CD4-positive, alpha-beta T cell (primary cell): Measurements from ENCODE around the gene MSH3. TPM values are rescaled to one million over a fixed set of nuclear protein-coding genes. Genes with fewer than 3 reads are reported as not detected.

ENCODE experiments used
- ATAC-seq: fragments of 200-7000 bp; cut with Tn5 transposase; one replicate; pipeline ENCODE4 v1.10.0; 2022; ENCODE audit warnings: mild to moderate bottlenecking; ENCODE audit not compliant: poor library complexity
- CTCF ChIA-PET: fragments of 350-600 bp; sonication (Branson Sonifier 250); formaldehyde crosslinking; loops from one replicate; lab custom pipeline; 2021; ENCODE audit warnings: antibody characterized with exemption, inconsistent platforms; lab: Charles Lee
- POLR2A ChIA-PET: fragments of 350-600 bp; sonication (Branson Sonifier 250); formaldehyde crosslinking; loops from one replicate; lab custom pipeline; 2021; ENCODE audit warnings: antibody characterized with exemption, inconsistent platforms; lab: Charles Lee
- DNase-seq, 14 experiments: peaks; one replicate each; pipeline ENCODE4 v3.0.0-alpha.2; 2013 to 2020; ENCODE audit warnings: mixed read lengths in 2 of 14
- H3K27ac ChIP-seq, 2 donors: one replicate each; pipeline versions ENCODE4 v1.5.1 to v1.7.0; 2013; ENCODE audit warnings: low read length in 2 of 2, low read depth in 1 of 2, mild to moderate bottlenecking in 1 of 2
- H3K27me3 ChIP-seq, 2 experiments: 1 replicate in 1 of 2; 2 replicates in 1 of 2; pipeline versions ENCODE4 v1.6.1 to v1.7.0; 2013; ENCODE audit warnings: low read length in 2 of 2, control low read depth in 1 of 2, mild to moderate bottlenecking in 1 of 2, moderate library complexity in 1 of 2; ENCODE audit not compliant: insufficient read depth in 2 of 2, control insufficient read depth in 1 of 2
- H3K36me3 ChIP-seq: one replicate; pipeline ENCODE4 v1.6.1; 2013; ENCODE audit warnings: low read length, control low read depth; ENCODE audit not compliant: insufficient read depth
- H3K4me1 ChIP-seq: one replicate; pipeline ENCODE4 v1.6.1; 2013; ENCODE audit warnings: low read length, control low read depth; ENCODE audit not compliant: insufficient read depth
- H3K4me3 ChIP-seq: one replicate; pipeline ENCODE4 v1.5.1; 2013; ENCODE audit warnings: mild to moderate bottlenecking, low read length, moderate library complexity
- H3K9me3 ChIP-seq, 2 experiments: 1 replicate in 1 of 2; 2 replicates in 1 of 2; pipeline versions ENCODE4 v1.6.1 to v1.7.0; 2013; ENCODE audit warnings: low read length in 2 of 2, mild to moderate bottlenecking in 2 of 2, control low read depth in 1 of 2, moderate library complexity in 1 of 2; ENCODE audit not compliant: control insufficient read depth in 1 of 2, insufficient read depth in 1 of 2
- H3K27ac Mint-ChIP-seq: one replicate; pipeline ENCODE4 v1.8.0; 2020; ENCODE audit warnings: mixed read lengths
- H3K27me3 Mint-ChIP-seq: one replicate; pipeline ENCODE4 v1.8.0; 2021; ENCODE audit warnings: mixed read lengths
- H3K36me3 Mint-ChIP-seq: one replicate; pipeline ENCODE4 v1.8.0; 2021; ENCODE audit warnings: low read depth, mixed read lengths
- H3K4me1 Mint-ChIP-seq: one replicate; pipeline ENCODE4 v1.8.0; 2021; ENCODE audit warnings: low read depth, mixed read lengths
- H3K4me3 Mint-ChIP-seq: one replicate; pipeline ENCODE4 v1.8.0; 2020; ENCODE audit warnings: mild to moderate bottlenecking, mixed read lengths
- H3K9me3 Mint-ChIP-seq: one replicate; pipeline ENCODE4 v1.8.0; 2020; ENCODE audit warnings: mixed read lengths
- intact Hi-C, 2 experiments: fragments of 100-400 bp; cut with DNase I in 1 of 2; cut with micrococcal nuclease in 1 of 2; formaldehyde crosslinking; loops; one replicate each; pipeline versions ENCODE4 v1.15.1 to v1.9.0; 2023 to 2025; cut with DNase I, micrococcal nuclease
- total RNA-seq, 174 experiments: library from RNA in 2 of 174; stranded (reverse) in 2 of 174; gene quantifications; one replicate each; pipeline ENCODE4 v1.2.3 and lab custom pipeline; 2021 to 2026
- TF ChIP-seq, protein P1 (sequence below): fragments of 200-600 bp; IDR thresholded peaks from one replicate; pipeline ENCODE4 v1.8.0; 2022; ENCODE audit warnings: antibody characterized with exemption, mild to moderate bottlenecking

Gene MSH3
- total RNA-seq, 2 experiments from 2014 or later, result 11.3 to 13.0 TPM

DNA sequence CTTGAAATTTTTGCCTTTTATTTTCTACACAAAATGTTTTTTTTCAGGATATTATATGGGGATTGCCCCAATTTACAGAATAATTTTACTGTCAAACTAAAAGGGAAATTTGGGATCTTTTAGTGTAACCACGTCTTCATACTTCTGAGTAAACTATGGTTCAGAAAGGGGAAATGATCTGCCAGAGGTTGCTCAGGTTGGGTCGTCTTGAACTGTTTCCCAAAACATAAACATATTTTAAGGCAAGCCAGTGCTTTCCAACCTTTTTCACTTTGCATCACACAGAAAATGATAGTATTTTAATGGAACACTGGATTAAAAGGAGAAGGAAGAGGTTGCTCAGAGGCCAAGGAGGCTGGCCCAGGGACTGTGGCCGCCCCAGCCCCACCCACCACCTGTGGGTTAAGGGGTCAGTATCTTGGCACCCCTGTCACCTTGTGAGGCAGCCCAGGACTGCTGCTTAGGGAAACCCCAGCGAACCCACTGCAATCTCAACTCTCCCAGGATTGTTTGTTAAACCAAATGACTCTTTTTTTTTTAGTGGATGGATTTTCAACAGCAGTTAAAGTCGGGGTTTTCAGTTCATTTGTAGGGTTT is 143.1 kb downstream of the MSH3 start:
- no peaks in the 10 kb centered on the region for H3K4me1 Mint-ChIP-seq
- no peak overlapping the region for H3K27ac Mint-ChIP-seq
- CTCF ChIA-PET, result no interaction called here
- no peaks in the 10 kb centered on the region for H3K9me3 Mint-ChIP-seq
- H3K4me3 Mint-ChIP-seq, result no peak overlapping the region
- H3K36me3 ChIP-seq, result peaks cover 27% of the 10 kb centered on the region
- DNase-seq (no peak), ATAC-seq (no peak)
- H3K4me3 ChIP-seq, result no peak overlapping the region
- H3K27ac ChIP-seq, result no peak overlapping the region
- no peaks in the 10 kb centered on the region for H3K27me3 Mint-ChIP-seq
- H3K36me3 Mint-ChIP-seq, result peaks cover 53% of the 10 kb centered on the region
- POLR2A ChIA-PET, result no interaction called here
- no peaks in the 10 kb centered on the region for H3K4me1 ChIP-seq
- TF ChIP-seq, protein P1, sequence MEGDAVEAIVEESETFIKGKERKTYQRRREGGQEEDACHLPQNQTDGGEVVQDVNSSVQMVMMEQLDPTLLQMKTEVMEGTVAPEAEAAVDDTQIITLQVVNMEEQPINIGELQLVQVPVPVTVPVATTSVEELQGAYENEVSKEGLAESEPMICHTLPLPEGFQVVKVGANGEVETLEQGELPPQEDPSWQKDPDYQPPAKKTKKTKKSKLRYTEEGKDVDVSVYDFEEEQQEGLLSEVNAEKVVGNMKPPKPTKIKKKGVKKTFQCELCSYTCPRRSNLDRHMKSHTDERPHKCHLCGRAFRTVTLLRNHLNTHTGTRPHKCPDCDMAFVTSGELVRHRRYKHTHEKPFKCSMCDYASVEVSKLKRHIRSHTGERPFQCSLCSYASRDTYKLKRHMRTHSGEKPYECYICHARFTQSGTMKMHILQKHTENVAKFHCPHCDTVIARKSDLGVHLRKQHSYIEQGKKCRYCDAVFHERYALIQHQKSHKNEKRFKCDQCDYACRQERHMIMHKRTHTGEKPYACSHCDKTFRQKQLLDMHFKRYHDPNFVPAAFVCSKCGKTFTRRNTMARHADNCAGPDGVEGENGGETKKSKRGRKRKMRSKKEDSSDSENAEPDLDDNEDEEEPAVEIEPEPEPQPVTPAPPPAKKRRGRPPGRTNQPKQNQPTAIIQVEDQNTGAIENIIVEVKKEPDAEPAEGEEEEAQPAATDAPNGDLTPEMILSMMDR, result no peak
- intact Hi-C loops, result no loop called here
- no peaks in the 10 kb centered on the region for H3K9me3 ChIP-seq
- no peaks in the 10 kb centered on the region for H3K27me3 ChIP-seq

DNA sequence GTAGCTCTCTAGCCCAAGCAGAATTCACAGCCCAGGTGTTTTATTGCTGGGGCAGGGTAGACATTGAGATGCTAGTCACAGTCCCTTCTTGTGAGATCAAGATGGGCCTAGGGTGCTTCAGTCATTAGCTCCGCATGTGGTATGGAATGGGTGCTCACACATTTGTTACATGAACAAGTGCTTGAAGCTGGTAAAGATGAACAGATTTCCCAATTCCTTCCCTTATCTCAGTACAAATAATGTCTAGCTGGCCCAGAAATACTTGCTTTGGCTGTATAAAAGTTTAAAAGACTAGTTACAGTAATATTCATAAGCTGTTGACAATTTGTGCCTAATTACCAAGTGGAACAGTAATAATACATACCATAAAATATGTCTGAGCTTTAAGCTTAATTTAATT is 143.7 kb downstream of the MSH3 start:
- H3K27ac Mint-ChIP-seq, result no peak overlapping the region
- no peaks in the 10 kb centered on the region for H3K27me3 Mint-ChIP-seq
- Histone ChIP-seq H3K27ac (no peak overlapping the region), H3K4me3 (no peak overlapping the region), H3K4me1 (no peaks in the 10 kb centered on the region), H3K9me3 (no peaks in the 10 kb centered on the region), H3K36me3 (peaks cover 21% of the 10 kb centered on the region), H3K27me3 (no peaks in the 10 kb centered on the region)
- intact Hi-C loops, result no loop called here
- DNase-seq (no peak), ATAC-seq (no peak)
- CTCF ChIA-PET, result no interaction called here
- no peaks in the 10 kb centered on the region for H3K9me3 Mint-ChIP-seq
- peaks cover 57% of the 10 kb centered on the region for H3K36me3 Mint-ChIP-seq
- POLR2A ChIA-PET, result no interaction called here
- no peak overlapping the region for H3K4me3 Mint-ChIP-seq
- H3K4me1 Mint-ChIP-seq, result no peaks in the 10 kb centered on the region
- TF ChIP-seq, protein P1, result no peak

DNA sequence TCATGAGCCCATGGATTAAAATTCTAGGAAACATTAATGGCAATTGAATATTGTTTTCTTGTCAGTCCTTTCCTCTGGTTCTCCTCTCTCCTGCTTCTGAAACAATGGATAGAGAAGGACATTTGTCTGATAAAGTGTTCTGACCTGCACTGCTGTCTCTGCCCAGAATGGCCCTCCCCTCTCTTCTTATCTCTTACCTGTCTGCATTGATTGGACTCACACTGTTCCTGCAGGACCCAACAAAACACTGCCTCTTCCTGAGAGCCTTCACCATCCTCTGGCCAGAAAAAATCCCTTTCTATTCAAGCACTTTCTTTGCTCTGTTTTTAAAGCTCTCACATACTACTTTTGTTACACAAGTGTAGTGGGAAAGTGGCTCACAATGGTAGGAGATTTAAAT is 144.2 kb downstream of the MSH3 start:
- Histone ChIP-seq H3K27me3 (no peaks in the 10 kb centered on the region), H3K36me3 (peaks cover 16% of the 10 kb centered on the region), H3K27ac (no peak overlapping the region), H3K4me3 (no peak overlapping the region), H3K9me3 (no peaks in the 10 kb centered on the region), H3K4me1 (no peaks in the 10 kb centered on the region)
- no peak overlapping the region for H3K27ac Mint-ChIP-seq
- ChIA-PET CTCF (no interaction called here), POLR2A (no interaction called here)
- TF ChIP-seq, protein P1, result no peak
- intact Hi-C loops, result no loop called here
- DNase-seq (no peak), ATAC-seq (no peak)
- no peaks in the 10 kb centered on the region for H3K9me3 Mint-ChIP-seq
- no peak overlapping the region for H3K4me3 Mint-ChIP-seq
- H3K4me1 Mint-ChIP-seq, result no peaks in the 10 kb centered on the region
- peaks cover 62% of the 10 kb centered on the region for H3K36me3 Mint-ChIP-seq
- no peaks in the 10 kb centered on the region for H3K27me3 Mint-ChIP-seq
